T-cell (primary cell): ENCODE results near the gene LDLR. TPM values are rescaled to one million over a fixed set of nuclear protein-coding genes. Genes with fewer than 3 reads are reported as not detected.
"Not testable (repeated sequence)": the region's sequence is repeated elsewhere in the genome, so short reads cannot be mapped to it uniquely, and the experiment has no call there.

Experiments used
- ATAC-seq, 4 experiments: fragments of 200-7000 bp in 3 of 4; fragments of 150-1000 bp in 1 of 4; cut with Tn5 transposase; replicated peaks in 1 of 4; 1 replicate in 3 of 4; 2 replicates in 1 of 4; pipeline ENCODE4 v1.10.0; 2021; ENCODE audit warnings: moderate library complexity in 3 of 4, mild to moderate bottlenecking in 2 of 4, moderate number of reproducible peaks in 1 of 4
- CTCF ChIA-PET, 2 donors: fragments of 300-600 bp; sonication (Branson Sonifier 250); formaldehyde crosslinking; loops; one replicate each; lab custom pipeline; 2022; ENCODE audit warnings: antibody characterized with exemption in 2 of 2; lab: Charles Lee
- POLR2A ChIA-PET, 2 donors: fragments of 300-600 bp; sonication (Branson Sonifier 250); formaldehyde crosslinking; loops; one replicate each; lab custom pipeline; 2022; ENCODE audit warnings: antibody characterized with exemption in 2 of 2; lab: Charles Lee
- DNase-seq, 35 experiments: peaks; one replicate each; pipeline versions ENCODE4 v3.0.0 to v3.0.0-alpha.2; 2013 to 2023
- H3K27ac ChIP-seq: one replicate; pipeline ENCODE4 v1.5.1; 2013; ENCODE audit warnings: low read length
- H3K27me3 ChIP-seq, 2 experiments: replicated peaks in 1 of 2; 1 replicate in 1 of 2; 2 replicates in 1 of 2; pipeline versions ENCODE4 v1.6.1 to v1.7.0; 2013; ENCODE audit warnings: low read length in 1 of 2, mixed read lengths in 1 of 2; ENCODE audit not compliant: control insufficient read depth in 2 of 2, insufficient read depth in 2 of 2; ENCODE audit errors: extremely low read depth in 1 of 2
- H3K36me3 ChIP-seq, 2 donors: 1 replicate in 1 of 2; 2 replicates in 1 of 2; pipeline versions ENCODE4 v1.6.1 to v1.7.0; 2013; ENCODE audit warnings: low read length in 1 of 2; ENCODE audit not compliant: control insufficient read depth in 2 of 2, insufficient read depth in 1 of 2; ENCODE audit errors: extremely low read depth in 1 of 2
- H3K4me1 ChIP-seq, 2 experiments: 1 replicate in 1 of 2; 2 replicates in 1 of 2; pipeline versions ENCODE4 v1.6.1 to v1.7.0; 2013; ENCODE audit warnings: low read length in 2 of 2, mixed read lengths in 1 of 2; ENCODE audit not compliant: insufficient read depth in 2 of 2, control insufficient read depth in 1 of 2; ENCODE audit errors: extremely low read depth in 1 of 2
- H3K4me3 ChIP-seq, 2 donors: 1 replicate in 1 of 2; 2 replicates in 1 of 2; pipeline versions ENCODE4 v1.5.1 to v1.7.0; 2013; ENCODE audit warnings: mild to moderate bottlenecking in 2 of 2, low read length in 1 of 2, moderate library complexity in 1 of 2; ENCODE audit not compliant: control insufficient read depth in 1 of 2; ENCODE audit errors: extremely low read depth in 1 of 2
- H3K9me3 ChIP-seq: 2 replicates; pipeline ENCODE4 v1.7.0; 2013
- H3K27ac Mint-ChIP-seq, 2 donors: one replicate each; pipeline ENCODE4 v1.8.0; 2020 to 2021; ENCODE audit warnings: mild to moderate bottlenecking in 2 of 2, mixed read lengths in 2 of 2
- H3K27me3 Mint-ChIP-seq, 2 donors: one replicate each; pipeline ENCODE4 v1.8.0; 2021 to 2022; ENCODE audit warnings: mixed read lengths in 2 of 2
- H3K36me3 Mint-ChIP-seq: one replicate; pipeline ENCODE4 v1.8.0; 2021; ENCODE audit warnings: mixed read lengths
- H3K4me1 Mint-ChIP-seq, 3 donors: one replicate each; pipeline ENCODE4 v1.8.0; 2020 to 2022; ENCODE audit warnings: mixed read lengths in 3 of 3, mild to moderate bottlenecking in 1 of 3
- H3K4me3 Mint-ChIP-seq, 3 donors: one replicate each; pipeline ENCODE4 v1.8.0; 2020 to 2022; ENCODE audit warnings: mild to moderate bottlenecking in 3 of 3, mixed read lengths in 3 of 3, moderate library complexity in 3 of 3
- H3K9me3 Mint-ChIP-seq, 3 donors: one replicate each; pipeline ENCODE4 v1.8.0; 2020 to 2022; ENCODE audit warnings: mixed read lengths in 3 of 3
- WGBS: methylation state at CpG from one replicate; pipeline ENCODE4 v1.1.5; 2013; ENCODE audit warnings: missing lambda C conversion rate; ENCODE audit not compliant: insufficient coverage; 5-methylcytosine and 5-hydroxymethylcytosine counted together
- total RNA-seq, 35 experiments: library from RNA in 6 of 35; stranded (reverse) in 6 of 35; fragments of 120-200 nt in 1 of 35; gene quantifications; one replicate each; pipeline versions ENCODE4 v1.2.1 to v1.2.4 and lab custom pipeline; 2013 to 2026

The LDLR gene
- total RNA-seq, 5 donors from 2014 or later (not counting 1 experiment from before 2014, with no cell fraction given): 33.8 to 50.4 (median 42.0) TPM

DNA sequence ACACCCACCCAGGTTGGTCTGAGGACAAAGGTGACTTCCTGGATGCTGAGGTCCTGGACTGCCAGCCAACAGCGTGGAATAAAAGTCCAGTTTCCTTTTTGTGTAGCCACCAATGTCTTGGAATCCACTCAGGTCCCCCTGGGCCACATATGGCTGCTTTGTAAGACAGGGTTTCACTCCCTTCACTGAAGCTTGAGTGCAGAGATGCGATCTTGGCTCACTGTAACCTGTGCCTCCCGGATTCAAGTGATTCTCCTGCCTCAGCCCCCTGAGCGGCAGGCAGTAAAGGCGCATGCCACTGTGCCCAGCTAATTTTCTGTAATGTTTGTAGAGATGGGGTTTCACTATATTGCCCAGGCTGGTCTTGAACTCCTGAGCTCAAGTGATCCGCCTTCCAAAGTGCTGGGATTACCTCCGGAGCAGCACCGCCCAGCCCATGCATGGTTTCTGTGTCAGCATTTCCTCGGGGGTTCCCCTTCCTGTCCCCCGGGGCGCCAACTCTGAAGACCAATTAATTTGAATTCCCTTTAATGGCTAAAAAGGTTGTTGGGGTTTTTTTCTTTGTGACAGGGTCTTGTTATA, 90.5 kb downstream of the LDLR start:
- Histone ChIP-seq H3K27me3 (peaks cover 0 to 9% of the 10 kb centered on the region in 2 experiments), H3K4me1 (peaks cover 0 to 6% of the 10 kb centered on the region in 2 experiments), H3K27ac (no peak overlapping the region), H3K36me3 (no peaks in the 10 kb centered on the region), H3K4me3 (no peak overlapping the region), H3K9me3 (no peaks in the 10 kb centered on the region)
- H3K4me1 Mint-ChIP-seq: peaks cover 0 to 10% (median 5%) of the 10 kb centered on the region in 3 donors
- DNase-seq (no peak), ATAC-seq (peak in 2 of 4 experiments; percentile 31 to 53)
- peaks cover 0 to 4% of the 10 kb centered on the region in 2 donors for H3K27me3 Mint-ChIP-seq
- H3K27ac Mint-ChIP-seq: no peak overlapping the region
- WGBS: 66% methylated on average over 9 of the region's 11 CpGs
- H3K36me3 Mint-ChIP-seq: no peaks in the 10 kb centered on the region
- CTCF ChIA-PET: interaction anchor here in 1 of 2 donors (0.6 kb wide), 1 partner anchor 26 kb away, joined by 3 read pairs; no protein-coding TSS in a partner anchor
- POLR2A ChIA-PET: no interaction called here
- H3K9me3 Mint-ChIP-seq: peaks cover 0 to 4% (median 0%) of the 10 kb centered on the region in 3 donors
- no peak overlapping the region for H3K4me3 Mint-ChIP-seq

- 92% methylated on average over 7 of the region's 8 CpGs for WGBS
- POLR2A ChIA-PET: no interaction called here
- Histone ChIP-seq H3K27me3 (peaks cover 0 to 9% of the 10 kb centered on the region in 2 experiments), H3K9me3 (no peaks in the 10 kb centered on the region), H3K27ac (no peak overlapping the region), H3K4me3 (no peak overlapping the region), H3K36me3 (no peaks in the 10 kb centered on the region), H3K4me1 (peaks cover 0 to 6% of the 10 kb centered on the region in 2 experiments)
- H3K27ac Mint-ChIP-seq: no peak overlapping the region
- H3K27me3 Mint-ChIP-seq: peaks cover 0 to 4% of the 10 kb centered on the region in 2 donors
- no peak for DNase-seq
- CTCF ChIA-PET: no interaction called here
- H3K9me3 Mint-ChIP-seq: peaks cover 0 to 4% (median 0%) of the 10 kb centered on the region in 3 donors
- H3K4me1 Mint-ChIP-seq: peaks cover 0 to 10% (median 5%) of the 10 kb centered on the region in 3 donors
- no peaks in the 10 kb centered on the region for H3K36me3 Mint-ChIP-seq
- no peak for ATAC-seq
- H3K4me3 Mint-ChIP-seq: no peak overlapping the region
These were observed 91.1 kb downstream of the LDLR start for GRCh38 chr19:11180346-11180745.

- POLR2A ChIA-PET, H3K36me3 ChIP-seq, DNase-seq, ATAC-seq, H3K36me3 Mint-ChIP-seq, H3K9me3 Mint-ChIP-seq, H3K9me3 ChIP-seq, CTCF ChIA-PET, H3K27me3 Mint-ChIP-seq, H3K27ac ChIP-seq, H3K4me1 ChIP-seq, H3K4me3 Mint-ChIP-seq, H3K27ac Mint-ChIP-seq, H3K27me3 ChIP-seq, H3K4me3 ChIP-seq: not testable (repeated sequence)
- 93% methylated on average over 3 of the region's 8 CpGs for WGBS
- H3K4me1 Mint-ChIP-seq: peaks cover 0 to 10% (median 5%) of the 10 kb centered on the region in 3 donors
These were observed 91.7 kb downstream of the LDLR start for GRCh38 chr19:11180975-11181374.

- Mint-ChIP-seq H3K4me3 (no peak overlapping the region), H3K36me3 (no peaks in the 10 kb centered on the region), H3K27me3 (peaks cover 0 to 4% of the 10 kb centered on the region in 2 donors), H3K9me3 (peaks cover 0 to 4% (median 0%) of the 10 kb centered on the region in 3 donors), H3K4me1 (peaks cover 0 to 10% (median 5%) of the 10 kb centered on the region in 3 donors), H3K27ac (no peak overlapping the region)
- no peak overlapping the region for H3K4me3 ChIP-seq
- H3K27ac ChIP-seq: no peak overlapping the region
- H3K27me3 ChIP-seq: peaks cover 0 to 9% of the 10 kb centered on the region in 2 experiments
- ChIA-PET CTCF (no interaction called here), POLR2A (no interaction called here)
- H3K4me1 ChIP-seq: peaks cover 0 to 6% of the 10 kb centered on the region in 2 experiments
- WGBS: 100% methylated on average over 2 of the region's 4 CpGs
- no peak for DNase-seq
- no peak for ATAC-seq
- H3K36me3 ChIP-seq: no peaks in the 10 kb centered on the region
- H3K9me3 ChIP-seq: no peaks in the 10 kb centered on the region
These were observed 92.2 kb downstream of the LDLR start for GRCh38 chr19:11181488-11181887.

Other genes with a start within 250 kb of the LDLR start
- 1 to 10 TPM in 3 of 5 donors, under 1 TPM in 2; 0.51 to 1.8 (median 1.0) TPM for gene C19orf38, start 241.0 kb upstream of the LDLR start, total RNA-seq
- gene CARM1, start 217.9 kb upstream of the LDLR start, total RNA-seq: 10 to 100 TPM; 22.3 to 35.2 (median 30.8) TPM
- 10 to 100 TPM; 21.2 to 34.3 (median 31.5) TPM for gene YIPF2, start 160.8 kb upstream of the LDLR start, total RNA-seq
- gene TIMM29, start 160.7 kb upstream of the LDLR start, total RNA-seq: 10 to 100 TPM; 19.2 to 40.4 (median 37.2) TPM
- gene SMARCA4, start 128.4 kb upstream of the LDLR start, total RNA-seq: 100 to 1,000 TPM in 4 of 5 donors, 10 to 100 TPM in 1; 93.4 to 114 (median 109) TPM
- 1 to 10 TPM in 4 of 5 donors, under 1 TPM in 1; 0.95 to 3.6 (median 2.4) TPM for gene SPC24, start 66.3 kb downstream of the LDLR start, total RNA-seq
- 1 to 10 TPM in 3 of 5 donors, under 1 TPM in 2; 0.68 to 1.9 (median 1.2) TPM for gene KANK2, start 108.1 kb downstream of the LDLR start, total RNA-seq
- not detected for gene ANGPTL8, start 150.2 kb downstream of the LDLR start, total RNA-seq
- 1 to 10 TPM in 3 of 5 donors, under 1 TPM in 2; 0.78 to 1.8 (median 1.0) TPM for gene DOCK6, start 173.1 kb downstream of the LDLR start, total RNA-seq
- gene TSPAN16, start 206.7 kb downstream of the LDLR start, total RNA-seq: not detected